Kidney capillary endothelial cell (primary cell): ENCODE data around the gene MEG3.
"Not testable (repeated sequence)": the region's sequence is repeated elsewhere in the genome, so short reads cannot be mapped to it uniquely, and the experiment has no call there.

Experiments
- DNase-seq: peaks from one replicate; pipeline ENCODE4 v3.0.0-alpha.2; 2018; ENCODE audit warnings: low spot score

MEG3 gene

DNA sequence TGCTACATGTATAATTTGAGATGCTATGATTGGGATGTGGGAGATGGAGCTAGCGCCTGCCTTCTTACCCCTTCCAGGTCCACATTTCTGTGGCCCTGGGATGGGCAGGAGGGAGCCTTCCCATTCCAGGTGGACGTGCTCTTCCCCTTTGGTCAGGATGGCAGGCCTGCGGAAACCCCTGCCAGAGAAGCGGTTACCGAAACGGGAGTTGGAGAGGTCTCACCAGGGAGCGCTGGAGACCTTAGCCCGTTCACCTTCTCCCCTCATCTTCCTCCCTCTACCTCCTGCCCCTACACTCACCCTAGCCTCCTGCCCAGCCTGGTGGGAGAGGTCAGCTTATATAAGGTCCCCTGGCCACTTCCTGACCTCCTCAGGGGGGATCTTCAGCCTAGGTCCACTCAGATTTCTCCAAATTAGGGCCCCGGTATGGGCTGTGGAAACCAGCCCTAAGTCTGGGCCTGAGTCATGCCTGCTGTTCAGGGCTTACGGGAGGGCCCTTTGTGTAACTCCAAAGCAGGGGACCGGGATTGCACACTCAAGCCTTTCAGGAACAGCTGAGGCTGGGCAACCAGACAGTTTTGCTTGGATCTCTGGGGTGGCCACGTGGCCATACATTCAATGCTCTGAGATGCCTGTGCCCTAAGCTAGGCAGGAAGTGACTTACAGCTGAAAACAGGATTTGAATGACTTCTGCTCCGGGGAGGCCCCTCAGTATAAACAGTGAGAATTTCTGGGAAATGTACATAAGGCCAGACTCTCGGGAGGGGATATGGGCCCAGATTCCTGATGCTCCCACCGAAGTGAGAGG lies 10.2 kb upstream of the MEG3 start:
- peak; percentile 69 for DNase-seq

DNA sequence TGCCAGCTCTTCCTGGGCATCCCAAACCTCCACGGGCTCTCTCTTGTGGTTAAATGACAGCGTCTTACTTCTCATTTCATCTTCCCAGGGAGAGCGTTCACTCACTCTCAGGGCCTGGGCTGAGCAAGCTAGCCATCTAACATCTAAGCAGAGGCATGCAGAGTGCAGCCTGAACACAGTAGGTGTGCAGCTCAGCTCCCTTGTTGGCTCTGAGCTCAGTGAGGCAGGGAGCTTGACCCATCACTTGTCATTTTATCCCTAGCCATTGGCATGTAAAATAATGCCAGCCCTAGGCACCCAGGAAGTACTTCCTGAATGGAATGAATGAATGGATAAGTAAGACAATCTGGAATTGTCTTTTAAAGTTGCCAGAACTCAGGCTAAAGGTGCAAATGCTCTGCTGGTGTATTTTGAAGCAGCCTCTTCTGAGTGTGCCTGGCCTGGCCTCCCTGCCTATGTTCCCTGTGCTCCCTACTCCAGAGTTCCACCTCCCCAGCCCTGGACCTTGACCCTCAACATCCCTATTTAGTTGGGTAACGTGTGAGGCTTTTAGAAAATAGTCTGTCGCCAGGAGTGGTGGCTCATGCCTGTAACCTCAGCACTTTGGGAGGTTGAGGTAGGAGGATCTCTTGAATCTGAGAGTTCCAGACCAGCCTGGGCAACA lies 9.5 kb upstream of the MEG3 start:
- DNase-seq: no peak

DNA sequence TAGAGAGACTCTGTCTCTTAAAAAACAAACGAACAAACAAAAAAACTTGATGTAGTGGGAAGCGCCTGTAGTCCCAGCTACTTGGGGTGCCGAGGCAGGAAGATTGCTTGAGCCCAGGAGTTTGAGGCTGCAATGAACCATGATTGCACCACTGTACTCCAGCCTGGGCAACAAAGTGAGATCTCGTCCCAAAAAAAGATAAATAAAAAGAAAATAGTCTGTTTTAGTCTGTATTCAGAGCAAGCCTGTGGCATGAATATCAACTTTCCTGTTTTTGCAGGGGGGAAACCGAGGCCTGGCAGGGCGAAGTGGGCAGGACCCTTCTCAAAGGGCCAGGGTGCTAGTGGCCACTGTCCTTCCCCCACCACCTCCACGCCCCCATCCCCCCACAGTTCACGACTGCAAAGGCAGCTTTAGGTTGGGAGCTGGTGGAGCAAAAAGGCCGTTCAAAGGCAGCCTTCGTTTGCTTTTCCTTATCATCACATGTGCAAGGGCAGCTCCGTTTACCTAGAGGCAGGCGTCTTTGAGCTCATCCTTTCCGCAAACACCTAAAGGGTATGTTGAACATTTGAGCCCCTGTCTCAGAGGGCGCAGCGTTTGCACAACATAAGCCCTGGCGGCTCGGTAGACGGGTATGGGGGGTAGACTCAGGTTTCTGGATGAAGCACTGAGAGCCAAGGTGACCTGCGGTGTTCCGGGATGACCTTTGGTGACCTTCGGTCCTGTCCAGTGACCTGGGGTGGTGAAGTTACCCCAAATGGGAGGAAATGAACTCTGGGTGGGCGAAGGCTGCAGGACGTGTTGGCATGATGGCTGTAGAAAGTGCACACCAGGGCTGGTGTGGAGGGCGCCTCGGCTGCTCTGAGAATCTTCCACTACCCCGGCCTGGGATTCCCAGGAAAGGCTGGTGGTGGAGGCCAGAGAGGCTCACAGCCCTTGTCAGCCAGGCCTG lies 8.7 kb upstream of the MEG3 start:
- DNase-seq: no peak

DNA sequence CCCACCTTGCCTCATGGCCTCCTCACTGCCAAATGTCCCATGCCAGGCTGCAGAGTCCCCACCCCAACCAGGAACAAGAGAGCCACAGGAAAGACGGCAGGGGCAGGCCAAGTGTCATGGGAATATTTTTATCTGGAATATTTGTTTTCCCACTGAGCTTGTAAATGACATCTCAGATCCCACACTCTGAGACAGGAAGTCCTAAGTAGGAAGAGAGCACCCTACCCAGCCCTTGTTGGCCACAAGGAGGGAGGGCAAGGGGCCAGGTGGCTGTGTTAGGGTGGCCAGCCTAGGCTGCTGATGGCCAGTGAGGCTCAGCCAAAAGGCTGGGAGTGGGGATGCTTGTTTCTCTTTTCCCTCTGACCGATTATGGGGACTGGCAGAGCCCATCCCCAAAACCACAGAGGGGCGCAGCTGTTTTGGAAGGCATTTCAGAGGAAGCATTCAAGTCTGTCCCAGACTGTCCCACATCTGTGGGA lies 7.7 kb upstream of the MEG3 start:
- no peak for DNase-seq

DNA sequence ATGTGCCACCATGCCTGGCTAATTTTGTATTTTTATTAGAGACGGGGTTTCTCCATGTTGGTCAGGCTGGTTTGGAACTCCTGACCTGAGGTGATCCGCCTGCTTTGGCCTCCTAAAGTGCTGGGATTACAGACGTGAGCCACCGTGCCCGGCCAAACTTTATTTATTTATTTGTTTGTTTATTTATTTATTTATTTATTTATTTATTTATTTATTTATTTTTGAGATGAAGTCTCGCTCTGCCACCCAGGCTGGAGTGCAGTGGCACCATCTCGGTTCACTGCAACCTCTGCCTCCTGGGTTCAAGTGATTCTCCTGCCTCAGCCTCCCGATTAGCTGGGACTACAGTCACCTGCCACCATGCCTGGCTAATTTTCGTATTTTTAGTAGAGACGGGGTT lies 7.0 kb upstream of the MEG3 start:
- not testable (repeated sequence) for DNase-seq

DNA sequence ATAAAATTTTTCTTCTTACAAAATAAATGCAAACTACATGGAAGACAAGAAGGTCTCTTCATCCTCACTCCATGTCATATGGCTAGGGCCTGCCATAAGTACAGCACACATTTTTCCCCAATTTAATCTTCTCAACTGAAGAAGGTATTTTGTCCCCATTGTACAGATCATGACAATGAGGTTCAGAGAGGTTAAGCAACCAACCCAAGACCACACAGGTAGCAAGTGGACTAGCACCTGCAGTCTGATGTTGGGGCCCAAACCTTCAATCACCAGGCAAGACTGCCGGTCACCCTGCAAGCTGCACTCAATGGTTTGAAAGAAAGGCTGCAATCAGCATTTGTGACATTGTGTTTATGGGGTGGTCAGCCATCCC lies 6.5 kb upstream of the MEG3 start:
- no peak for DNase-seq

DNA sequence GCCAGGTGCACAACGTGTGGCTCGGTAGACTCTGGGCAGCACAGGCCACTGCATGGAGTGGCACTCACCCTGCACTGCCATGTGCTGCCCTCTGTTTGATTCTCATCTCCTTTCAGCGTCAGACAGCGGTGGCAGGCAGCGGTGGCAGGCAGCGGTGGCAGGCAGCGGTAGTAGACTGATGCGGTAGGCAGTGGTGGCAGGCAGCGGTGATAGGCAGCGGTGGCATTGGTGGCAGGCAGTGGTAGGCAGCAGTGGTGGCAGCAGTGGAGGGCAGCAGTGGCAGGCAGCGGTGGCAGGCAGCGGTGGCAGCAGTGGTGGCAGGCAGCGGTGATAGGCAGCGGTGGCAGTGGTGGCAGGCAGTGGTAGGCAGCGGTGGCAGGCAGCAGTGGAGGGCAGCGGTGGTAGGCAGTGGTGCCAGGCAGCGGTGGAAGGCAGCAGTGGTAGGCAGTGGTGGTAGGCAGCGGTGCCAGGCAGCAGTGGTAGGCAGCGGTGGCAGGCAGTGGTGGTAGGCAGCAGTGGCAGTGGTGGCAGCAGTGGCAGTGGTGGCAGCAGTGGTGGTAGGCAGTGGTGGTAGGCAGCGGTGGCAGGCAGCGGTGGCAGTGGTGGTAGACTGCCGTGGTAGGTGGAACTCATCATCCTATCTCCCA lies 6.0 kb upstream of the MEG3 start:
- DNase-seq: no peak

DNA sequence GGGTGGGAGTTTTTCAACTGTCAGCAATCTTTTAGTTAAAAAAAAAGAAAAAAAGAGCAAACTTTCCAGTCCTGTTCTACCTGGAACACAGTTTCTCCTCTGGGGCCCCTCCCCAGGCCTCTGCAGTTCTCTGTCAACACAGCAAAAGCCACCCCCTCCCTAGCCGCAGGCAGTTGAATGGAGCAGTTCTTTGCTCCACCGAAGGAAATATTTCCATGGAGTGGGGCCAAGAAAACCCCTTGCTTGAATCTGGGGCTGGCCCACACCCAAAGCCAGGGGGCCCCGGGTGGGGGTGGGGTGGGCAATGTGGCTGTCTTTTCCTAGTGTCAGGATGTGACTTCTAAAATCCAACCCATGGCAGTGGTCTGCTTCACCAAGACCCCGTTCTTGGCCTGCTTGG lies 5.0 kb upstream of the MEG3 start:
- DNase-seq: no peak

DNA sequence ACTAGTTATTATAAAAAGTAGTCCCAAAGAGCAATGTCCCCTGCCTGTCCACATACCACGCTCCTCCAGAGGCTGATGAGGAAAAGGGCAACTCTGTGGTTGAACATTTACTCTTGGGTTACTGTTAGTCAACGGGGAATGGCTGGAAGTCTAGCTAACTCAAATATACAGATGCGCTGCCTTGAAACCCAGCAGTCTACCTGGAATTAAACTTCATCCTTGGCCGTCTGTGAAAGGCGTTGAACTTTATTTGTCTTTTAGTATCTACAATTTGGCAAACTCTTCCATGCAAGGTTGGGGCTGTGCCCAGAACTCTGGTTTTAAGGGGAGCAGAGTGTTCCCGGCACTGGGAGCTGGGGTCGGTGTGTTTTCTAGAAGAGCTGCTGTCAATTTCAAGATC lies 3.9 kb upstream of the MEG3 start:
- DNase-seq: no peak

DNA sequence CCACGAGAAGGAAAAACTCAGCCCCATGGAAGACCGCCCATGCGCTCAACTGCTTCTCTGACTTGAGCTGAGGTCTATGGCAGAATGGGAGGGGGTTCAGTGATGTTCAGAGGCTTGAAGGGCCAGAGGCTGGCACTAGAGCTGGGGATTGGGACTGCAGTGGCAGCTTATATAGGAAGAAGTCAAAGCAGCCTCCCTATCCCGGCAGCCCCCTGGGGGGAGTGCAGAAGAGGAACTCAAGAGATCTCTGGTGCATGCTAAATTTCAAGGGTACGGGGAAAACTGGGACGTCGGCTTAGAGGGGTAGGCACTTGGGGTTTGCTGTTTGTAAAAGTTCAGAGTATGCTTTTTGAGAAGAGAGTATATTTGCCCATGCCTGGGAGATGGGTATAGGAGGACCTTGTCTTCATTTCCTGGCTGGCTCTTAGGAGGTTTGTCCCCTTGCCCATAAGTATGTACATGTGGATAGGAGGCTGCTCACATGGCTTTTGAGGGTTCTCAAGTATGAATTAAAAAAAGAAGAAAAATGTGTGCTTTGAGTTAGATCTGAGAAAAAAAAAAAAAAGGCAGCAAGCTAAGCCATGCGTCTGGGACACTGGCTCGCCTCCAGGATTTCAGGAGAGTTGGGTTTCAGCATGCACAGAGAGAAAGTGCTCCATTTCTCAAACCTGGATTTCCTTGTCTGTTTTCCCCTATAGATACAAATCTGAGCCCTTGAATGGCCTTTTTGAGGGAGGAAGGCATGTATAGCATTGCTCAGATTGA lies 3.2 kb upstream of the MEG3 start:
- DNase-seq: no peak

DNA sequence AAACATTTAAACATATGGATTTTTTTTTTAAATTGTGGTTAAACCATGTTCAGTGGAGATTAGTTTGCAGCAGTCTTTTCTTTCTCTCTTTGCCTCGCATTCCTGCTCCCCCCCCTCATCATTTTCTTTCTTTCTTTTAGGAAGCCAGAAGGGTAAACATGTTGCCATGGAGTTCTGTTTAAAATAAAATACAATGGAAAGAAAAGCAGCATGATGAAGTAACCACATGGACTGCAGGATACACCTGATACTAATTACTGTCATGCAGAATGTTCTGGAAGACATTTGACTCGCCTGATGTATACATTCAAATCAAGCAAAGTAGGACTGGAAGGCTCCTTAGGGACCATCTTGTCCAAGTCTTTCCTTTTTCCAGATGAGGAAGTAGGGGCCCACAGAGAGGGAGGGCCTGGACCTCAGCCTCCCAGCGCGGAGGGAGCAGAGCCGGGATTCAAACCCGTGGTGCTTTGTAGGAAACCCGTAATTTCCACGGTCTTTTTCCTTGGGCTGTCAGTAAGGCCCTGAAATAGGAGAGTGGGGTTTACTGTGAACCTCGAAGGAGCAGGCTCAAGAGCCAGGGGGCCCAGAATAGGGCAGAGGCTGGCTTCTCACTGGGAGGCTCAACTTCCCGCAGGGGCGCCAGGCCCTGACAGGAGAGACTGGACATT lies 2.4 kb upstream of the MEG3 start:
- DNase-seq: no peak

DNA sequence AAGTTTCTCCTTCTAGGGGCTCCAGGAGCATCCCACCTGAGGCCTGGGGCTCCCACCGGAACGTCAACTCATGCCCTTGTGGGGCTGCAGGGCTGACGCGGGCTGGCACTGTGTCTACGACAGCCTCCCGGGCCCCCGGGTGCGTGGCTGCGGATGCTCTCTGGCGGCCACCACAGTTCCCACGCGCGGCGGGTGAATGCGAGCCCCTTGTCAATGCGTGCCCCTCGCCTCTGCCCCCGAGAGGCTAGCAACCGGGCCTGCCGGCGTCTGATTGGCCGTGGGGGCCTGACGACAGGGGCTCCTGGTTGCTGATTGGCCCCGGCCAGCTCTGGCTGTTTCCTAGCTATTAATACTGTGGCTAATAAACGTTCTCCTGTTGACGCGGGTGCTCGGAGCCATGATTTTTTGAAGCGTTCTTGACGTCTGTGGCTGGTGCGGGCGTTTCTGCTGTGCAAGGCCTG lies 1.8 kb upstream of the MEG3 start:
- DNase-seq: peak; percentile 35

DNA sequence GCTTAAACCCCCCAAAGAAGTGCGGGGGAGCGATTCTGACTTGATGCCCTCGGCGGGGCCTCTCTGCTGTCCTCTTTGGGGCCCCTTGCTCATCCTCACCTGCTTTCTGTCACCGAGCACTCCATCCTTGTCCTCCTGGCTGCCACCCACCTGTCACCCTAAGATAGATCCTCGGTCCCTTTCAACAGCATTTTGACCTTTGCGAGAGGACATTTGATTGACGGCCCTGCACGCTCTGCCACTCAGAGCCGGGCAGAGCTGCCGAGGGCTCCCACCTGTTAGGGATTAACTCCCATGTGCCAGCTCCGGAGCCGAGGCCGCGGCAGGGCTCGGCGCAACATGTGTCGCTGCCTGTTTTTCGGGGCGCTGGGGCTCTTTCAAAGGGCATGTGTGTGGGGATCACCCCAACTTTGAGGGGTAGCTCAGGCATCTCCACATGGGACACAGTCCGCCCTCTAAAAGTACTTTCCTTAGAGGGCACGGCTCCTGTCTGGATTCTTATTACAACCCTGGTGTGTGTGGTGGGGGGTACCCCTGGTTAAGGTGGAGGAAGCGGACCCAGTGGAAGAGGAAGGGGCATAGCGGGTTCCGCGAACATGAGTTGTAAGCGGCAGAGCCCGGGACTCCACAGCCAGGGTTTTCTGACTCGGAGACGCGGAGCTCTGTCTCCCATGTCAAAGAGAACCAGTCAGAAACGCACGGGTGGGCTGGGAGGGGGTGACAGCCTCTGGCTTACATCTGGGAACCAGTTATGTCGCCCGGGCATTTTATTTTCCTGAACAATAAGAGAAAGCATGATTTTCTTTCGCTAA lies 811 bp upstream of the MEG3 start:
- DNase-seq: no peak

DNA sequence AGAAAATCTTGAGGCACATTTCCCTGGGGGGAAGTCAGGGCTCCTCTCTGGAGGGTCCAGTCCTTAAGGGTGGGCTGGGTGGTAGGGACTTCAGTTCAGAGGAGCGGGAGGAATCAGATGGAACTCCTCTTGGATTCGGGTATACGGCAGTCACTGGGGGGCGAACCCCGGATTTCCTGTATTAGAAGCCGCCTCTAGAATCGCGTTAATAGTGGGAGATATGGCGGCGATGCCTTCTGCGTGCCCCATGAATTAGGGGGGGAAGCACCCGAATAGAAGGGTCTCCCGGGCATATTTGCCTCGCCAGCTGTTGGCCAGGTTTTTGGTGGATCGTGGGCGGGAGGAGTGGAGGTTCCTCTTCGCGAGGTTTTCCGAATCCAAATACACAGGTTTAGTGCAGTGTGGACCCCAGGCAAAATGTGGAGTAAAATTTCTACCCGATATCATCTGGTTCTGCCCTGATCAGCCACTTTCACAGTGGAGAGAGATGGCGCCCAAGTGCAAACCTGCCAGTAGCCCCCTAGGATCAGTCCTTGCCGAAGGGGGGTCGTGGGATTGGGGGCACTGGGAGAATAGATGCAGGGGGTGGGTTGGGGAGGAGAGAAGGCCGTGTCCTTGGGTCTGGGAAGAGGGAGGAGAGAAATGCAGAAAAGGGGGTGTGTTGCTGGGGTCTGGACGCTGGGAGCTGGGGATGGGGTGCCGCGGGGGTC lies 628 bp downstream of the MEG3 start:
- DNase-seq: no peak

DNA sequence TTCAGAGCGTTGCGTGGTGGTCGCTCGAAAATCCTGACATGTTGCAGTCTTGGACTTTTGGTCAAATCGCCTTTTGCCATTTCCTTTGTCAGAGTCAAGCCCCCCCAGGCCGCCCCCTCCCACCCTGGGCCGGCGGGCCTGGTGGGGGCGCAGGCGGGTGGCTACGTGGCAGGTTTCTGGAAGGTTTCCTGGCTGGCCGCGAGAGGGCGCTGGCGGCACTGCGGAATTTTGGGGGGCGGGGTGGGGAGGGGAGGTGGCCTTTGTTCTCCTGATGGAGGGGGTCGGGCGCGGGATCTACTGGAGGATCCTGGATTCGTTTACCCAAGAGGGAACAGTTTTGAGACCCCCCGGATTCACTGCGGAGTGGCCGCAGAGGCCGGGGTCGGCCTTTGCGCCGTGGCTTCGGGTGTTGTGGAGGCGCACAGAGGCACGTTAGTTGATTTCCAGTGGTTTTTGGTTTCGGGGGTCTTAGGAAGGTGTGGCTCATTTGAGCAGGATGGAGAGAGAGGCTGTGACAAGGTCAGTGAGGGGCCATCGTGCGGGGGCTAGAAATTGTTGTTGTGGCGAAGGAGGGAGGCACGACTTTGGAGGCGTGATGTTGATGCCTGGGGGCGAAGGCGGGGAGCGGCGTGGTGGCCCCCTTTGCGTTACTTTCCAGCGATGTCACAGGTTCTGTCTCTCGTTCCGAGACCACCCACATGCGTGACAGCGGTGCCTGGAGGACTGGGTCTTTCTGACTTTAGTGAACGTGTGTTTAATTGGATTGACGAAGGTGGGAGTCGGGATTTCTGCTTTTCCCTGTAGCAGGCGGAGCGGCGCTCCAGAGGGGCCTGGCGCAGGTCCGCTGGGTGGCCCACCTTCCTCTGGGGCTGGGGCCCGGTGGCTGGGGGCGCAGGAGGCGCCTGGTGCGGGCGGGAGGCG lies 1.4 kb downstream of the MEG3 start:
- DNase-seq: no peak

DNA sequence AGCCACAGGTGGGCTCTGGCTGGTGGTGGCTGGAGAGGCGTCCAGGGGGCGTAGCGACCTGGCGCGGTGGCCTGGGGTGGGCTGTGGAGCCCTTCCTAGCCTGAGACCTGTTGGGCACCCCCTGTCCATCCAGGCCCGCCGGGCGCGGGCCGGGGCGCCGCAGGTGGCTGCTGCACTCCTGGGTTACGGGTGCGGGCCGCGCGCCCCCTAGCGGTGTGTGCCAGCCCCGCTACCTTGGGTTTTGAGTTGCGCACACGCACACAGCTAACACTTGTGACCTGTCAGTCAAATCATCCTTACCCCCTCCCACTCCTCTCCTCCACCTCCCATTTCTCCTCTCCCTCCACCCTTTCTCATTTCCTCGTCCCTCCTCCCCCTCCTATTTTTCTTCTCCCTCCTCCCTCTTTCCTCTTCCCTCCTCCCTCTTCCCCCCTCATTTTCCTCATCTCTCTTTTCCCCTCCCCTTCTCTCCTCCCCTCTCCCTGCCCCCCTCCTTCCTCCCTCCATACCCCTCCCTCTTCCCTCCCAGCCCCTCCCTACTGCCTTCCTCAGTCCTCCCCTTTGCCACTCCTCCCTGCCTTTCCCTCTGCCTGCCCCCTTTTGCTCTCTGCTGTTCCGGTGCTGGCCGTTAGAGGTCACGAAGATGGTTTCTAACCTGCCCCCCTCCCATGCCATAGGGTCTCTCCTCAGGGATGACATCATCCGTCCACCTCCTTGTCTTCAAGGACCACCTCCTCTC lies 2.3 kb downstream of the MEG3 start:
- DNase-seq: no peak

DNA sequence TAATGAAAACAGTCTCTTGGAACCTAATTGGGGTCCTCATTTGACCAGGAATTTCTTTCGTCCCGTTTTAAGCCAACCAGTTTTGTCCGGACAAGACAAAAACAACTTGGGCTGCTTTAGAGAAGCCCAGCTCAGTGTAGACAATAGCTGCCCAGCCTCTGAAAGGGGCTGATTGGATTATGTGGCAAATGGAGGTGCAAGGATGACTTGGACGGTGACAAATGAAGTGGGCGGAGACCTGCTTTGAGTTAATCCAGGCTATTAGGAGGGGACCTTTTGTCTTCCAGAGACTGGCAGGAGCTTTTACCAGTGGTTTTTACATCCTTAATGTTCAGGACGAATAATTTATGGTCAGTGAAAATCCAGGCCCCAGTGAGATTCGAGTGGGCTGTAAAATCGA lies 4.8 kb downstream of the MEG3 start:
- no peak for DNase-seq
